RWPE2 (cell line): ENCODE measurements around the gene ALKBH8.
A peak's percentile ranks its signal among the peaks of the same experiment; 100 is the strongest.

Experiments used
- ATAC-seq: fragments of 200-7000 bp; cut with Tn5 transposase; 3 replicates; pipeline ENCODE4 v1.9.1; 2021; ENCODE audit warnings: low read depth
- DNase-seq: peaks from one replicate; pipeline ENCODE4 v3.0.0-alpha.2; 2020; ENCODE audit warnings: low spot score
- H3K27ac ChIP-seq: fragments of 450-650 bp; 2 replicates; pipeline ENCODE4 v1.5.1; 2017; ENCODE audit warnings: mild to moderate bottlenecking; ENCODE audit not compliant: poor library complexity, severe bottlenecking
- H3K27me3 ChIP-seq: fragments of 250-450 bp; sonication (Bioruptor Pico); 2 replicates; pipeline ENCODE4 v1.5.1; 2021; ENCODE audit warnings: mild to moderate bottlenecking, moderate library complexity; ENCODE audit not compliant: insufficient read depth, poor library complexity, severe bottlenecking
- H3K36me3 ChIP-seq: fragments of 250-450 bp; sonication (Bioruptor Pico); 2 replicates; pipeline ENCODE4 v1.5.1; 2020; ENCODE audit warnings: low read depth, mild to moderate bottlenecking, moderate library complexity
- H3K4me1 ChIP-seq: fragments of 250-450 bp; sonication (Bioruptor Pico); 2 replicates; pipeline ENCODE4 v1.5.1; 2021; ENCODE audit warnings: mild to moderate bottlenecking, moderate library complexity; ENCODE audit not compliant: insufficient read depth, poor library complexity, severe bottlenecking
- H3K4me3 ChIP-seq: fragments of 250-450 bp; sonication (Bioruptor Pico); 2 replicates; pipeline ENCODE4 v1.5.1; 2021; ENCODE audit warnings: mild to moderate bottlenecking, moderate library complexity; ENCODE audit not compliant: severe bottlenecking
- H3K9me3 ChIP-seq: fragments of 250-450 bp; sonication (Bioruptor Pico); 2 replicates; pipeline ENCODE4 v1.5.1; 2021; ENCODE audit warnings: mild to moderate bottlenecking, moderate library complexity; ENCODE audit not compliant: severe bottlenecking
- CTCF ChIP-seq: fragments of 450-650 bp; IDR thresholded peaks from one replicate; pipeline ENCODE4 v1.5.1; 2017; ENCODE audit warnings: mild to moderate bottlenecking, moderate library complexity; ENCODE audit not compliant: poor library complexity, severe bottlenecking

ALKBH8 gene

GRCh38 chr11:107606141-107606540, 40.6 kb upstream of the ALKBH8 start:
- ATAC-seq (no peak), DNase-seq (no peak)
- TF ChIP-seq CTCF: no peak
- H3K4me3 ChIP-seq: no peak overlapping the region
- H3K9me3 ChIP-seq: no peaks in the 10 kb centered on the region
- H3K27ac ChIP-seq: no peak overlapping the region
- H3K27me3 ChIP-seq: peaks cover 5% of the 10 kb centered on the region
- H3K36me3 ChIP-seq: no peaks in the 10 kb centered on the region
- H3K4me1 ChIP-seq: no peaks in the 10 kb centered on the region

- Histone ChIP-seq H3K27ac (no peak overlapping the region), H3K9me3 (no peaks in the 10 kb centered on the region), H3K4me3 (no peak overlapping the region), H3K4me1 (no peaks in the 10 kb centered on the region), H3K27me3 (peaks cover 5% of the 10 kb centered on the region), H3K36me3 (no peaks in the 10 kb centered on the region)
- TF ChIP-seq CTCF: no peak
- ATAC-seq (no peak), DNase-seq (no peak)
Measured at GRCh38 chr11:107605061-107606006, 39.8 kb upstream of the ALKBH8 start.

GRCh38 chr11:107598225-107599139, 32.9 kb upstream of the ALKBH8 start:
- no peak for DNase-seq
- peak; percentile 44 for TF ChIP-seq CTCF
- peak; percentile 78 for ATAC-seq

GRCh38 chr11:107594736-107595135, 29.2 kb upstream of the ALKBH8 start:
- Histone ChIP-seq H3K4me1 (no peaks in the 10 kb centered on the region), H3K36me3 (no peaks in the 10 kb centered on the region), H3K9me3 (no peaks in the 10 kb centered on the region), H3K4me3 (no peak overlapping the region), H3K27me3 (peaks cover 41% of the 10 kb centered on the region), H3K27ac (no peak overlapping the region)
- no peak for ATAC-seq
- DNase-seq: no peak
- no peak for TF ChIP-seq CTCF

More at GRCh38 chr11:107598225-107599139, 32.9 kb upstream of the ALKBH8 start:
- Histone ChIP-seq H3K36me3 (no peaks in the 10 kb centered on the region), H3K4me3 (no peak overlapping the region), H3K4me1 (no peaks in the 10 kb centered on the region), H3K27ac (no peak overlapping the region), H3K9me3 (no peaks in the 10 kb centered on the region), H3K27me3 (peaks cover 18% of the 10 kb centered on the region)
